H9 (cell line): ENCODE results near the gene STRIP1. TPM values are rescaled to one million over a fixed set of nuclear protein-coding genes. Genes with fewer than 3 reads are reported as not detected.

Source experiments
- DNase-seq: peaks from one replicate; pipeline ENCODE4 v3.0.0-alpha.2; 2017
- H2AFZ ChIP-seq: one replicate; pipeline ENCODE4 v1.6.1; 2013; ENCODE audit warnings: mild to moderate bottlenecking, low read length, control low read depth, moderate library complexity
- H2AK5ac ChIP-seq: 2 replicates; pipeline ENCODE4 v1.6.1; 2013; ENCODE audit warnings: low read length, control low read depth, mixed read lengths; ENCODE audit not compliant: insufficient read length
- H2BK120ac ChIP-seq: one replicate; pipeline ENCODE4 v1.6.1; 2013; ENCODE audit warnings: low read depth, mild to moderate bottlenecking, low read length, control low read depth, inconsistent platforms; ENCODE audit not compliant: poor library complexity, severe bottlenecking
- H2BK12ac ChIP-seq: 2 replicates; pipeline ENCODE4 v1.6.1; 2013; ENCODE audit warnings: low read length, control low read depth, mixed read lengths, low read depth; ENCODE audit not compliant: insufficient read length
- H2BK15ac ChIP-seq: 2 replicates; pipeline ENCODE4 v1.6.1; 2013; ENCODE audit warnings: low read depth, low read length, control low read depth
- H2BK20ac ChIP-seq: one replicate; pipeline ENCODE4 v1.6.1; 2013; ENCODE audit warnings: low read depth, mild to moderate bottlenecking, low read length, control low read depth, inconsistent platforms; ENCODE audit not compliant: poor library complexity, severe bottlenecking
- H2BK5ac ChIP-seq: 2 replicates; pipeline ENCODE4 v1.6.1; 2013; ENCODE audit warnings: low read length, control low read depth, mixed read lengths; ENCODE audit not compliant: insufficient read length
- H3K14ac ChIP-seq: 2 replicates; pipeline ENCODE4 v1.6.1; 2013; ENCODE audit warnings: low read length, control low read depth; ENCODE audit not compliant: insufficient read depth
- H3K18ac ChIP-seq: 2 replicates; pipeline ENCODE4 v1.6.1; 2013; ENCODE audit warnings: low read depth, mild to moderate bottlenecking, mixed read lengths, low read length, control low read depth; ENCODE audit not compliant: insufficient read length
- H3K23ac ChIP-seq: 2 replicates; pipeline ENCODE4 v1.6.1; 2013; ENCODE audit warnings: low read length, control low read depth, mixed read lengths, low read depth; ENCODE audit not compliant: insufficient read length
- H3K23me2 ChIP-seq: 2 replicates; pipeline ENCODE4 v1.6.1; 2013; ENCODE audit warnings: low read depth, mild to moderate bottlenecking, mixed read lengths, low read length, control low read depth; ENCODE audit not compliant: insufficient read length, poor library complexity, severe bottlenecking
- H3K27ac ChIP-seq: 2 replicates; pipeline ENCODE4 v1.5.1; 2013; ENCODE audit warnings: low read length, control low read depth, mixed read lengths, low read depth; ENCODE audit not compliant: insufficient read length
- H3K27me3 ChIP-seq: 2 replicates; pipeline ENCODE4 v1.6.1; 2013; ENCODE audit warnings: low read length, control low read depth, inconsistent platforms; ENCODE audit not compliant: insufficient read depth
- H3K4ac ChIP-seq: 2 replicates; pipeline ENCODE4 v1.6.1; 2013; ENCODE audit warnings: low read depth, mild to moderate bottlenecking, control low read depth, inconsistent platforms, low read length, moderate library complexity
- H3K4me1 ChIP-seq: 2 replicates; pipeline ENCODE4 v1.6.1; 2013; ENCODE audit warnings: low read length, control low read depth, inconsistent platforms; ENCODE audit not compliant: insufficient read depth
- H3K4me2 ChIP-seq: 2 replicates; pipeline ENCODE4 v1.6.1; 2013; ENCODE audit warnings: low read length, control low read depth, mixed read lengths; ENCODE audit not compliant: insufficient read length, insufficient read depth
- H3K56ac ChIP-seq: 2 replicates; pipeline ENCODE4 v1.6.1; 2013; ENCODE audit warnings: low read depth, mild to moderate bottlenecking, mixed read lengths, low read length, control low read depth; ENCODE audit not compliant: insufficient read length
- H3K79me1 ChIP-seq: 2 replicates; pipeline ENCODE4 v1.6.1; 2013; ENCODE audit warnings: low read depth, mild to moderate bottlenecking, moderate library complexity, low read length, control low read depth, inconsistent platforms; ENCODE audit not compliant: insufficient read depth, poor library complexity, severe bottlenecking
- H3K79me2 ChIP-seq: 2 replicates; pipeline ENCODE4 v1.6.1; 2013; ENCODE audit warnings: low read length, control low read depth, inconsistent platforms; ENCODE audit not compliant: insufficient read depth
- H3K9ac ChIP-seq: 2 replicates; pipeline ENCODE4 v1.6.1; 2013; ENCODE audit warnings: low read length, control low read depth, mixed read lengths; ENCODE audit not compliant: insufficient read length; ENCODE audit errors: extremely low read depth
- H3K9me3 ChIP-seq: one replicate; pipeline ENCODE4 v1.6.1; 2013; ENCODE audit warnings: low read depth, low read length, inconsistent platforms; ENCODE audit not compliant: control insufficient read depth
- H3T11ph ChIP-seq: one replicate; pipeline ENCODE4 v1.6.1; 2013; ENCODE audit warnings: mild to moderate bottlenecking, low read length, control low read depth, inconsistent platforms
- H4K20me1 ChIP-seq: one replicate; pipeline ENCODE4 v1.6.1; 2013; ENCODE audit not compliant: control insufficient read depth, insufficient read length, insufficient read depth
- H4K5ac ChIP-seq: 2 replicates; pipeline ENCODE4 v1.6.1; 2013; ENCODE audit warnings: low read depth, mild to moderate bottlenecking, mixed read lengths, low read length, control low read depth; ENCODE audit not compliant: insufficient read length
- H4K8ac ChIP-seq: replicated peaks from 2 replicates; pipeline ENCODE4 v1.6.1; 2013; ENCODE audit warnings: low read length, control low read depth, mixed read lengths, low read depth; ENCODE audit not compliant: insufficient read length
- H4K91ac ChIP-seq: 2 replicates; pipeline ENCODE4 v1.6.1; 2013; ENCODE audit warnings: low read depth, mild to moderate bottlenecking, moderate library complexity, mixed read lengths, low read length, control low read depth; ENCODE audit not compliant: insufficient read length
- H3K27ac Mint-ChIP-seq, 3 experiments: 2 replicates in 2 of 3; 3 replicates in 1 of 3; pipeline ENCODE4 v1.8.0; 2020 to 2021; ENCODE audit warnings: mixed read lengths in 3 of 3, mild to moderate bottlenecking in 1 of 3, moderate library complexity in 1 of 3
- H3K27me3 Mint-ChIP-seq: 2 replicates; pipeline ENCODE4 v1.8.0; 2021; ENCODE audit warnings: low read depth, mild to moderate bottlenecking, moderate library complexity, mixed read lengths
- H3K36me3 Mint-ChIP-seq, 3 experiments: 2 replicates in 2 of 3; 3 replicates in 1 of 3; pipeline ENCODE4 v1.8.0; 2020 to 2021; ENCODE audit warnings: low read depth in 3 of 3, mixed read lengths in 3 of 3; ENCODE audit not compliant: insufficient read depth in 1 of 3
- H3K4me1 Mint-ChIP-seq, 2 experiments: 2 replicates each; pipeline ENCODE4 v1.8.0; 2020; ENCODE audit warnings: mixed read lengths in 2 of 2
- H3K4me3 Mint-ChIP-seq, 2 experiments: 2 replicates in 1 of 2; 3 replicates in 1 of 2; pipeline ENCODE4 v1.8.0; 2020 to 2021; ENCODE audit warnings: mild to moderate bottlenecking in 2 of 2, mixed read lengths in 2 of 2, moderate library complexity in 1 of 2
- H3K9me3 Mint-ChIP-seq, 2 experiments: 2 replicates in 1 of 2; 3 replicates in 1 of 2; pipeline ENCODE4 v1.8.0; 2020; ENCODE audit warnings: mild to moderate bottlenecking in 2 of 2, mixed read lengths in 2 of 2, moderate library complexity in 1 of 2
- CTCF ChIP-seq: fragments of 200-600 bp; sonication (generic); conservative IDR thresholded peaks from 3 replicates; pipeline ENCODE4 v1.8.0; 2021; ENCODE audit warnings: antibody characterized with exemption, mild to moderate bottlenecking
- WGBS: extraction: QIAGEN DNeasy Blood & Tissue Kit; methylation state at CpG from one replicate; pipeline ENCODE4 v1.1.7; 2013; ENCODE audit warnings: missing lambda C conversion rate, low lambda C conversion rate, mixed read lengths; ENCODE audit not compliant: insufficient read length; ENCODE audit errors: extremely low coverage; 5-methylcytosine and 5-hydroxymethylcytosine counted together
- total RNA-seq: library from RNA; stranded (reverse); gene quantifications from 2 replicates; pipeline ENCODE4 v1.2.1, GENCODE V29; 2021

STRIP1 gene
- total RNA-seq, 1 experiment from 2014 or later = 43.6 TPM

GRCh38 chr1:110068646-110069403 is 34.4 kb downstream of the STRIP1 start:
- Histone ChIP-seq H3K27me3 (peaks cover 74% of the 10 kb centered on the region), H2BK120ac (no peak overlapping the region), H3K9me3 (no peaks in the 10 kb centered on the region), H3K23me2 (peaks cover 7% of the 10 kb centered on the region), H3K18ac (no peak overlapping the region), H3K14ac (no peak overlapping the region), H2BK15ac (no peak overlapping the region), H3T11ph (no peak overlapping the region), H2AK5ac (no peak overlapping the region), H3K4me1 (no peaks in the 10 kb centered on the region; the same call in 1 of the 2 replicates), H4K20me1 (peaks cover 4% of the 10 kb centered on the region), H3K9ac (no peak overlapping the region), H3K4me2 (peak overlapping the region; percentile 57), H4K8ac (no peak overlapping the region), H3K27ac (no peak overlapping the region), H2BK20ac (no peak overlapping the region), H2BK5ac (no peak overlapping the region), H2BK12ac (no peak overlapping the region), H3K23ac (no peak overlapping the region), H3K79me1 (no peaks in the 10 kb centered on the region), H2AFZ (no peak overlapping the region), H4K5ac (no peak overlapping the region), H3K79me2 (no peaks in the 10 kb centered on the region), H4K91ac (no peak overlapping the region), H3K4ac (no peak overlapping the region), H3K56ac (no peak overlapping the region)
- Mint-ChIP-seq H3K4me3 (peak overlapping the region; percentile 48 to 80), H3K27ac (no peak overlapping the region), H3K9me3 (peaks cover 0 to 3% of the 10 kb centered on the region in 2 experiments; a peak in 2 of 5 replicates), H3K27me3 (peaks cover 96% of the 10 kb centered on the region), H3K4me1 (peaks cover 10 to 18% of the 10 kb centered on the region in 2 experiments), H3K36me3 (no peaks in the 10 kb centered on the region; a peak in 1 of 7 replicates)
- WGBS = no CpG with 5 or more reads among the region's 68 CpGs
- DNase-seq = peak; percentile 50
- TF ChIP-seq CTCF = no peak
